ENCODE data around the gene FARSB. TPM values are rescaled to one million over a fixed set of nuclear protein-coding genes. Genes with fewer than 3 reads are reported as not detected.

Gene FARSB
- polyA plus RNA-seq, 1 donor from 2014 or later, result 15.2 TPM

DNA sequence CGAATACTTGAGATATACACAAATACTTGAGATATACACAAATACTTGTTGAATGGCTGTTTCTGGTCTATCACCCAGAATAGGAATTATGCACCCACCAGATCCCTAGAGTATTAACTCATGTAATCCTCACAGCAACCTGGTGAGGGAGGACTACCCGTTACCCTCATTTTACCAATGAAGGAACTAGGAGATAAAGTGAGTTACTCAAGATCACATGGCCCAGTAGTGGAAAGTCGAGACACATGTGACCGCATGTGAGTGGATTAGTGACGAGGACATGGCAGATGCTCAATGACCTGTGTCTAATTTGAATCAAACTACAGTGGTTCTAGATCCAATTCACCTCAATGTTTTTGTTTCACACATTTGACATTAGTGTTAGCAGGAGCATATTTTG, 18.0 kb upstream of the FARSB start:
- H3K4me3 ChIP-seq (ENCODE audit: low read length), result no peak overlapping the region
- no peaks in the 10 kb centered on the region for H3K79me2 ChIP-seq (replicated peaks; ENCODE audit: insufficient read depth, low read length)
- H2AFZ ChIP-seq (ENCODE audit: low read depth, low read length), result no peak overlapping the region
- no peak for TF ChIP-seq TAF1 (IDR thresholded peaks at IDR 0.05; ENCODE audit: low read depth)
- TF ChIP-seq MXI1 (conservative IDR thresholded peaks at IDR 0.05; ENCODE audit: poor library complexity, severe bottlenecking), result no peak
- no peak for TF ChIP-seq EP300 (conservative IDR thresholded peaks at IDR 0.05; ENCODE audit: poor library complexity, severe bottlenecking)
- no peak for TF ChIP-seq POLR2AphosphoS5 (IDR thresholded peaks at IDR 0.05)
- TF ChIP-seq, protein P1, sequence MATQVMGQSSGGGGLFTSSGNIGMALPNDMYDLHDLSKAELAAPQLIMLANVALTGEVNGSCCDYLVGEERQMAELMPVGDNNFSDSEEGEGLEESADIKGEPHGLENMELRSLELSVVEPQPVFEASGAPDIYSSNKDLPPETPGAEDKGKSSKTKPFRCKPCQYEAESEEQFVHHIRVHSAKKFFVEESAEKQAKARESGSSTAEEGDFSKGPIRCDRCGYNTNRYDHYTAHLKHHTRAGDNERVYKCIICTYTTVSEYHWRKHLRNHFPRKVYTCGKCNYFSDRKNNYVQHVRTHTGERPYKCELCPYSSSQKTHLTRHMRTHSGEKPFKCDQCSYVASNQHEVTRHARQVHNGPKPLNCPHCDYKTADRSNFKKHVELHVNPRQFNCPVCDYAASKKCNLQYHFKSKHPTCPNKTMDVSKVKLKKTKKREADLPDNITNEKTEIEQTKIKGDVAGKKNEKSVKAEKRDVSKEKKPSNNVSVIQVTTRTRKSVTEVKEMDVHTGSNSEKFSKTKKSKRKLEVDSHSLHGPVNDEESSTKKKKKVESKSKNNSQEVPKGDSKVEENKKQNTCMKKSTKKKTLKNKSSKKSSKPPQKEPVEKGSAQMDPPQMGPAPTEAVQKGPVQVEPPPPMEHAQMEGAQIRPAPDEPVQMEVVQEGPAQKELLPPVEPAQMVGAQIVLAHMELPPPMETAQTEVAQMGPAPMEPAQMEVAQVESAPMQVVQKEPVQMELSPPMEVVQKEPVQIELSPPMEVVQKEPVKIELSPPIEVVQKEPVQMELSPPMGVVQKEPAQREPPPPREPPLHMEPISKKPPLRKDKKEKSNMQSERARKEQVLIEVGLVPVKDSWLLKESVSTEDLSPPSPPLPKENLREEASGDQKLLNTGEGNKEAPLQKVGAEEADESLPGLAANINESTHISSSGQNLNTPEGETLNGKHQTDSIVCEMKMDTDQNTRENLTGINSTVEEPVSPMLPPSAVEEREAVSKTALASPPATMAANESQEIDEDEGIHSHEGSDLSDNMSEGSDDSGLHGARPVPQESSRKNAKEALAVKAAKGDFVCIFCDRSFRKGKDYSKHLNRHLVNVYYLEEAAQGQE (IDR thresholded peaks at IDR 0.05; ENCODE audit: borderline replicate concordance), result no peak
- TF ChIP-seq EZH2 (IDR thresholded peaks at IDR 0.05; ENCODE audit: borderline replicate concordance, insufficient read depth, low read length, poor library complexity, severe bottlenecking), result no peak
- TF ChIP-seq, protein P2, sequence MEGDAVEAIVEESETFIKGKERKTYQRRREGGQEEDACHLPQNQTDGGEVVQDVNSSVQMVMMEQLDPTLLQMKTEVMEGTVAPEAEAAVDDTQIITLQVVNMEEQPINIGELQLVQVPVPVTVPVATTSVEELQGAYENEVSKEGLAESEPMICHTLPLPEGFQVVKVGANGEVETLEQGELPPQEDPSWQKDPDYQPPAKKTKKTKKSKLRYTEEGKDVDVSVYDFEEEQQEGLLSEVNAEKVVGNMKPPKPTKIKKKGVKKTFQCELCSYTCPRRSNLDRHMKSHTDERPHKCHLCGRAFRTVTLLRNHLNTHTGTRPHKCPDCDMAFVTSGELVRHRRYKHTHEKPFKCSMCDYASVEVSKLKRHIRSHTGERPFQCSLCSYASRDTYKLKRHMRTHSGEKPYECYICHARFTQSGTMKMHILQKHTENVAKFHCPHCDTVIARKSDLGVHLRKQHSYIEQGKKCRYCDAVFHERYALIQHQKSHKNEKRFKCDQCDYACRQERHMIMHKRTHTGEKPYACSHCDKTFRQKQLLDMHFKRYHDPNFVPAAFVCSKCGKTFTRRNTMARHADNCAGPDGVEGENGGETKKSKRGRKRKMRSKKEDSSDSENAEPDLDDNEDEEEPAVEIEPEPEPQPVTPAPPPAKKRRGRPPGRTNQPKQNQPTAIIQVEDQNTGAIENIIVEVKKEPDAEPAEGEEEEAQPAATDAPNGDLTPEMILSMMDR (IDR thresholded peaks at IDR 0.05; ENCODE audit: poor library complexity, severe bottlenecking), result no peak
- no peak for TF ChIP-seq RAD21 (conservative IDR thresholded peaks at IDR 0.05)
- TF ChIP-seq SMC3 (conservative IDR thresholded peaks at IDR 0.05; ENCODE audit: poor library complexity), result no peak
- H3K4me2 ChIP-seq (ENCODE audit: low read length), result no peak overlapping the region
- H3K36me3 ChIP-seq (ENCODE audit: insufficient read depth, low read length), result no peaks in the 10 kb centered on the region
- no peak overlapping the region for H3K9ac ChIP-seq (ENCODE audit: low read length)
- no peaks in the 10 kb centered on the region for H3F3A ChIP-seq (ENCODE audit: insufficient read depth, low read length, poor library complexity, severe bottlenecking)
- H4K20me1 ChIP-seq (ENCODE audit: insufficient read depth), result no peaks in the 10 kb centered on the region
- no peaks in the 10 kb centered on the region for H3K9me2 ChIP-seq (ENCODE audit: insufficient read depth, low read length)
- H3K9me3 ChIP-seq (ENCODE audit: low read length), result no peaks in the 10 kb centered on the region
- no peak overlapping the region for H3K27ac ChIP-seq (ENCODE audit: low read length)
- H3K27me3 ChIP-seq (ENCODE audit: insufficient read depth, low read depth, low read length), result peaks cover 31% of the 10 kb centered on the region

DNA sequence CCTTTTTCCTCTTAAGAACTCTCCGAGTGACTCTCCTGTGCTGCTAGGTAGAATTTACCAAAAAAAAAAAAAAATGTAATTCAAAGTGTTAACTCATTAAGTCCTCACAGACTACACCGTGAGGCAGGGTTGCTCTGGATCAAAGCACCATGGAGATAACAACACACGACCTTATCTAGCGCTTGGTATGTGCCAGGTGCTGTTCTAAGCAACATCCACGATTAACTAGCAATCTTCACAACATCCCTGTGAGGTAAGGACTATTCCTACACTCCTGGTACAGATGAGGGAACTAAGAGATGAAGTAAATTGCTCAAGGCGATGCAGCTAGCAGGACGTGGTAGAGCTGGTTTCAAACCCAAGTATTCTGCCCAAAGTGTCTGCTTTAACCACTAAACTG, 17.4 kb upstream of the FARSB start:
- H3K79me2 ChIP-seq (replicated peaks; ENCODE audit: insufficient read depth, low read length), result no peaks in the 10 kb centered on the region
- H2AFZ ChIP-seq (ENCODE audit: low read depth, low read length), result no peak overlapping the region
- no peak overlapping the region for H3K27ac ChIP-seq (ENCODE audit: low read length)
- no peaks in the 10 kb centered on the region for H4K20me1 ChIP-seq (ENCODE audit: insufficient read depth)
- no peak overlapping the region for H3K9ac ChIP-seq (ENCODE audit: low read length)
- H3F3A ChIP-seq (ENCODE audit: insufficient read depth, low read length, poor library complexity, severe bottlenecking), result no peaks in the 10 kb centered on the region
- H3K36me3 ChIP-seq (ENCODE audit: insufficient read depth, low read length), result no peaks in the 10 kb centered on the region
- no peak overlapping the region for H3K4me3 ChIP-seq (ENCODE audit: low read length)
- H3K9me2 ChIP-seq (ENCODE audit: insufficient read depth, low read length), result no peaks in the 10 kb centered on the region
- H3K4me2 ChIP-seq (ENCODE audit: low read length), result no peak overlapping the region
- H3K9me3 ChIP-seq (ENCODE audit: low read length), result no peaks in the 10 kb centered on the region
- TF ChIP-seq MXI1 (conservative IDR thresholded peaks at IDR 0.05; ENCODE audit: poor library complexity, severe bottlenecking), result no peak
- no peak for TF ChIP-seq EZH2 (IDR thresholded peaks at IDR 0.05; ENCODE audit: borderline replicate concordance, insufficient read depth, low read length, poor library complexity, severe bottlenecking)
- no peak for TF ChIP-seq POLR2AphosphoS5 (IDR thresholded peaks at IDR 0.05)
- TF ChIP-seq SMC3 (conservative IDR thresholded peaks at IDR 0.05; ENCODE audit: poor library complexity), result no peak
- TF ChIP-seq, protein P2 (IDR thresholded peaks at IDR 0.05; ENCODE audit: poor library complexity, severe bottlenecking), result no peak
- no peak for TF ChIP-seq TAF1 (IDR thresholded peaks at IDR 0.05; ENCODE audit: low read depth)
- H3K27me3 ChIP-seq (ENCODE audit: insufficient read depth, low read depth, low read length), result peaks cover 31% of the 10 kb centered on the region

All from neural cell (in vitro differentiated cells).